Upper lobe of left lung (tissue), 6 donors: ENCODE results near the gene BMPR2. TPM values are rescaled to one million over a fixed set of nuclear protein-coding genes. Genes with fewer than 3 reads are reported as not detected.

Source experiments
- ATAC-seq, 2 donors: fragments of 200-7000 bp; cut with Tn5 transposase; one replicate each; pipeline ENCODE4 v1.9.1; 2022; ENCODE audit warnings: mild to moderate bottlenecking in 2 of 2, moderate library complexity in 2 of 2; ENCODE audit not compliant: low FRiP score in 2 of 2
- DNase-seq, 2 donors: peaks; one replicate each; pipeline ENCODE4 v3.0.0-alpha.2; 2019 to 2020
- H3K27ac ChIP-seq, 4 donors: fragments of 200-600 bp; sonication (generic); one replicate each; pipeline ENCODE4 v1.5.1; 2016 to 2019
- H3K27me3 ChIP-seq, 4 donors: fragments of 200-600 bp; sonication (generic); one replicate each; pipeline ENCODE4 v1.5.1; 2017 to 2019
- H3K36me3 ChIP-seq, 4 donors: fragments of 200-600 bp; sonication (generic); one replicate each; pipeline ENCODE4 v1.5.1; 2016 to 2019
- H3K4me1 ChIP-seq, 4 donors: fragments of 200-600 bp; sonication (generic); one replicate each; pipeline ENCODE4 v1.5.1; 2018 to 2019
- H3K4me3 ChIP-seq, 4 donors: fragments of 200-600 bp; sonication (generic); one replicate each; pipeline ENCODE4 v1.5.1; 2017 to 2019; ENCODE audit warnings: mild to moderate bottlenecking in 2 of 4, moderate library complexity in 1 of 4
- H3K9me3 ChIP-seq, 4 donors: fragments of 200-600 bp; sonication (generic); one replicate each; pipeline ENCODE4 v1.5.1; 2018 to 2019
- CTCF ChIP-seq, 6 experiments: fragments of 450-650 bp in 4 of 6; fragments of 200-600 bp in 2 of 6; sonication (generic) in 2 of 6; IDR thresholded peaks; one replicate each; pipeline ENCODE4 v1.5.1; 2016 to 2019; ENCODE audit warnings: antibody characterized with exemption in 6 of 6
- EP300 ChIP-seq, 4 donors: sonication (generic); formaldehyde crosslinking; IDR thresholded peaks; one replicate each; pipeline ENCODE4 v1.5.1; 2017; ENCODE audit warnings: antibody characterized with exemption in 4 of 4, control low read depth in 2 of 4
- POLR2A ChIP-seq, 4 donors: fragments of 450-650 bp; IDR thresholded peaks; one replicate each; pipeline ENCODE4 v1.5.1; 2016 to 2017; ENCODE audit warnings: antibody characterized with exemption in 4 of 4, mild to moderate bottlenecking in 2 of 4
- POLR2AphosphoS5 ChIP-seq, 2 donors: sonication (generic); formaldehyde crosslinking; IDR thresholded peaks; one replicate each; pipeline ENCODE4 v1.5.1; 2017; ENCODE audit warnings: antibody characterized with exemption in 2 of 2
- WGBS, 2 donors: methylation state at CpG; one replicate each; pipeline ENCODE4 v1.1.5; 2017 to 2018; 5-methylcytosine and 5-hydroxymethylcytosine counted together
- total RNA-seq, 6 donors: library from RNA; depleted of rRNA in 4 of 6; stranded (reverse); fragments of >200 nt in 4 of 6; gene quantifications; one replicate each; pipeline versions ENCODE4 v1.1.0 to v1.2.1, GENCODE V29; 2016 to 2021
- donor health status: DM: no; HTN: no; CAD: no; lungs with moderate emphysema.
- donor health status: DM: no; HTN: yes; CAD: no; lungs with severe emphysema.

Gene BMPR2
- total RNA-seq, 6 donors from 2014 or later: 23.0 to 133 (median 77.2) TPM

DNA sequence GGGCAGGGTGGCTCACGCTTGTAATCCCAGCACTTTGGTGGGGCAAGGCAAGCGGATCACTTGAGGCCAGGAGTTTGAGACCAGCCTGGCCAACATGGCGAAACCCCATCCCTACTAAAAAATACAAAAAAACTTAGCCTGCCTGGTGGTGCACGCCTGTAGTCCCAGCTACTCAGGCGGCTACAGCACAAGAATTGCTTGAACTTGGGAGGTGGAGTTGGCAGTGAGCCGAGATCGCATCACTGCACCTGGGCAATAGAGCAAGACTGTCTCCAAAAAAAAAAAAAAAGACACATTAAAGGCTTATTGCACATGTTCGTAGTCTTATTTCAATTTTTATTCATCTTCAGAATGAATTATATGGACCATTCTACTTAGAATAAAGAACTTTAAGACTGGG is 110.2 kb downstream of the BMPR2 start:
- peaks cover 0 to 7% (median 3%) of the 10 kb centered on the region in 4 donors for H3K4me1 ChIP-seq
- no peak for TF ChIP-seq EP300 (IDR thresholded peaks at IDR 0.05)
- no peak for TF ChIP-seq POLR2AphosphoS5 (IDR thresholded peaks at IDR 0.05)
- no peak for TF ChIP-seq CTCF (IDR thresholded peaks at IDR 0.05)
- TF ChIP-seq POLR2A (IDR thresholded peaks at IDR 0.05): no peak
- DNase-seq: no peak
- WGBS, 2 donors: 92 to 93% methylated on average over 8 of the region's 8 CpGs
- no peaks in the 10 kb centered on the region for H3K27me3 ChIP-seq
- H3K4me3 ChIP-seq: no peak overlapping the region
- no peaks in the 10 kb centered on the region for H3K9me3 ChIP-seq
- peaks cover 0 to 7% (median 0%) of the 10 kb centered on the region in 4 donors for H3K36me3 ChIP-seq
- no peak overlapping the region for H3K27ac ChIP-seq
- ATAC-seq: no peak

DNA sequence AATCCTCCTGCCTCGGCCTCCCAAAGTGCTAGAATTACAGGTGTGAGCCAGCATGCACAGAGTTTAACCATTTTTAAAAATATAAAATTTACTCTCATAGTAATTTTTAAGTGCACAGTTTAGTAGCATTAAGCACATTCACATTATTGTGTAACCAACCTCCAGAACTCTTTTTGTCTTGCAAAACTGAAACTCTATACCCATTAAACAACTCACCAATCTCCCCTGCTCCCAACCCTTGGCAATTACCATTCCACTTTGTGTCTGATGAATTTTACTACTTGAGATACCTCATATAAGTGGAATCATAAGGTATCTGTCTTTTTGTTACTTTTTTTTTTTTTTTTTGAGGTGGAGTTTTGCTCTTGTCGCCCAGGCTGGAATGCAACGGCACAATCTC is 112.5 kb downstream of the BMPR2 start:
- DNase-seq (no peak), ATAC-seq (no peak)
- Histone ChIP-seq H3K4me1 (peaks cover 2 to 7% (median 6%) of the 10 kb centered on the region in 4 donors), H3K27me3 (no peaks in the 10 kb centered on the region), H3K36me3 (peaks cover 0 to 5% (median 0%) of the 10 kb centered on the region in 4 donors), H3K4me3 (no peak overlapping the region), H3K27ac (no peak overlapping the region), H3K9me3 (no peaks in the 10 kb centered on the region)
- WGBS, 2 donors: 95 to 96% methylated on average over 3 of the region's 3 CpGs
- TF ChIP-seq POLR2AphosphoS5 (IDR thresholded peaks at IDR 0.05): no peak
- no peak for TF ChIP-seq POLR2A (IDR thresholded peaks at IDR 0.05)
- no peak for TF ChIP-seq EP300 (IDR thresholded peaks at IDR 0.05)
- TF ChIP-seq CTCF (IDR thresholded peaks at IDR 0.05): no peak

DNA sequence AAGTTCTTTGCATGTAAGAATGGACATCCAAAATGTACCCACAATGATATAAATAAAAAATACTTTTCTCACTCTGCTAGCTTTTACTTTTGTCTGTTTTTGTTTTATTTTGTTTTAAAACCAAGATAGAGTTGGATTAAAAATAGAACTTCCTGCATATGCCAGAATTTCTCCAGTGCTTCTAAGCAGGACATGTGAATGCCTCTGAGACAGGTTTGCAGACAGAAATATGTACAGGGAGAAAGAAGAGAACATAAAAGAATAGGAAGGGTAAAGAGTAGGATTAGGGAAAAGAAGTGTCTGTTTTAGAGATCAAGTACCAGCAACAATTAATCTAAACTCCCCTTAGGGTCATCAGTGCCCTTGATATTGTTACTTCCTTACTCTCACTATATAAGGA is 114.4 kb downstream of the BMPR2 start:
- DNase-seq: no peak

GRCh38 chr2:202491514-202491913 is 115.4 kb downstream of the BMPR2 start:
- 91 to 96% methylated on average over 4 of the region's 4 CpGs for WGBS, 2 donors
- Histone ChIP-seq H3K9me3 (no peaks in the 10 kb centered on the region), H3K27ac (no peak overlapping the region), H3K4me3 (no peak overlapping the region), H3K27me3 (no peaks in the 10 kb centered on the region), H3K4me1 (peaks cover 13 to 24% (median 17%) of the 10 kb centered on the region in 4 donors), H3K36me3 (peaks cover 0 to 5% (median 0%) of the 10 kb centered on the region in 4 donors)
- no peak for ATAC-seq
- TF ChIP-seq POLR2A (IDR thresholded peaks at IDR 0.05): no peak
- no peak for TF ChIP-seq POLR2AphosphoS5 (IDR thresholded peaks at IDR 0.05)
- no peak for TF ChIP-seq CTCF (IDR thresholded peaks at IDR 0.05)
- no peak for TF ChIP-seq EP300 (IDR thresholded peaks at IDR 0.05)
- DNase-seq: no peak

More for the DNA sequence above, 114.4 kb downstream of the BMPR2 start:
- Histone ChIP-seq H3K27ac (peak overlapping the region in 1 of 4 donors; percentile 20), H3K4me1 (peaks cover 13 to 23% (median 17%) of the 10 kb centered on the region in 4 donors), H3K27me3 (no peaks in the 10 kb centered on the region), H3K4me3 (no peak overlapping the region), H3K9me3 (no peaks in the 10 kb centered on the region), H3K36me3 (peaks cover 0 to 5% (median 0%) of the 10 kb centered on the region in 4 donors)
- TF ChIP-seq CTCF (IDR thresholded peaks at IDR 0.05) (no peak), POLR2A (IDR thresholded peaks at IDR 0.05) (no peak), EP300 (IDR thresholded peaks at IDR 0.05) (no peak), POLR2AphosphoS5 (IDR thresholded peaks at IDR 0.05) (no peak)
- no peak for ATAC-seq
